Measurements from ENCODE around the gene SGCA.

The SGCA gene

GRCh38 chr17:50170662-50171370 lies 5.0 kb downstream of the SGCA start:
- FAIRE-seq (peak; percentile 80), DNase-seq (ENCODE audit: insufficient read length) (peak; percentile 63)
- TF ChIP-seq POLR2AphosphoS5 (IDR thresholded peaks at IDR 0.05; ENCODE audit: low read depth, low read length) (no peak), POLR2A (IDR thresholded peaks at IDR 0.05; ENCODE audit: low read depth, low read length) (no peak)

GRCh38 chr17:50171371-50172071 lies 5.7 kb downstream of the SGCA start:
- FAIRE-seq (no peak), DNase-seq (ENCODE audit: insufficient read length) (no peak)
- TF ChIP-seq POLR2AphosphoS5 (IDR thresholded peaks at IDR 0.05; ENCODE audit: low read depth, low read length) = no peak
- TF ChIP-seq TAF1 (IDR thresholded peaks at IDR 0.05; ENCODE audit: borderline replicate concordance, low read depth, low read length) = no peak
- TF ChIP-seq POLR2A (IDR thresholded peaks at IDR 0.05; ENCODE audit: low read depth, low read length) = no peak

GRCh38 chr17:50172130-50172529 lies 6.3 kb downstream of the SGCA start:
- FAIRE-seq (no peak), DNase-seq (ENCODE audit: insufficient read length) (no peak)
- TF ChIP-seq POLR2A (IDR thresholded peaks at IDR 0.05; ENCODE audit: low read depth, low read length) (no peak), POLR2AphosphoS5 (IDR thresholded peaks at IDR 0.05; ENCODE audit: low read depth, low read length) (no peak), TAF1 (IDR thresholded peaks at IDR 0.05; ENCODE audit: borderline replicate concordance, low read depth, low read length) (no peak)

DNA sequence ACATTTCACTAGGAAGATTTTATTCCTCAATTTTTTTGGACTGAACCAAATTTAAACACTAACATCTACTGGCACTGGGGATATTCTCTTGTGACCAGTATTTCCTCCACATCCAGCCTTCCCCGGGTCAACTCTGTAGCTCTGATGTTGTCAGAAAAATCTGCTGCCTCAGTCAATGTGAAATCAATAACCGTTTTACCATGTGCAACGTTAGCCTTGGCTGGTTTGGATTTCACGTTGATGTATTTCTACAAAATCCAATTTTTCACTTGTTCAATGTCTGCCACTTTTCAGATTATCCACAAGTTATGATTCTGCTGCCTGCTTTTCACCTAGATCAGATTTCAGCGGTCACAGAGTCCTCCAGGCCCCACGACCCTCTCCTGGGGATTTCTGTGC lies 7.1 kb downstream of the SGCA start:
- FAIRE-seq = no peak
- no peak for TF ChIP-seq POLR2A (IDR thresholded peaks at IDR 0.05; ENCODE audit: low read depth, low read length)
- no peak for TF ChIP-seq TAF1 (IDR thresholded peaks at IDR 0.05; ENCODE audit: borderline replicate concordance, low read depth, low read length)
- TF ChIP-seq POLR2AphosphoS5 (IDR thresholded peaks at IDR 0.05; ENCODE audit: low read depth, low read length) = no peak
- DNase-seq (ENCODE audit: insufficient read length) = no peak

DNA sequence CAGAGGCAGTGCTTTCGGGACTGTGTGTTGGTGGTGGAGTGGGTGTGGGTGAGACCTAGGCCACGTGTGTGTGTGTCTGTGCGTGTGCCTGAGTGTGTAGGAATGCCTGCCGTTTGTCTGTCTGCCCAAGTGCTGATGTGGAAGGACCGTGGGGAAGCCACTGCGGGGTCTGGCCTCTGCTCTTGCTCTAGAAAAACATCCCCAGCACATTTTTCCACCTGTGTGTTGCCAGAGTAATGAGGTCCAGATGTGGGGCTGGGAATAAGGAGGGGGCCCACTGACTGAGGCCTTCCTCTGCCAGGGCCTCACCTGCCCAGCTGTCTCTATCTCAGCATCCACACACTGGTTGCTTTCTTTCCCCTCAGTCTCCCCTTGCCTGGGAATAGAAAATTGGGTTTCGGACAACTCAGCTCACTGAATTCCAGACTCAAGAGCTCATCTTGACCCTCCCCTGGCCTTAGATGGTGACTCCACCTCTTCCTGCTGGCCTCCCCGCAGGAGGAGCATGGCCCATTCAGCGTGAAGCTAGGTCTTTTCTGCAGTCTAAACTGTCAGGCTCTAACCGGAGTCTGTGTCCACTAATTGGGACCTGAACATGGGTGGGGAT lies 7.6 kb downstream of the SGCA start:
- no peak for DNase-seq (ENCODE audit: insufficient read length)
- no peak for FAIRE-seq
- TF ChIP-seq POLR2A (IDR thresholded peaks at IDR 0.05; ENCODE audit: low read depth, low read length) = no peak
- TF ChIP-seq TAF1 (IDR thresholded peaks at IDR 0.05; ENCODE audit: borderline replicate concordance, low read depth, low read length) = no peak
- no peak for TF ChIP-seq POLR2AphosphoS5 (IDR thresholded peaks at IDR 0.05; ENCODE audit: low read depth, low read length)

GRCh38 chr17:50174444-50174843 lies 8.6 kb downstream of the SGCA start:
- FAIRE-seq = no peak
- TF ChIP-seq TAF1 (IDR thresholded peaks at IDR 0.05; ENCODE audit: borderline replicate concordance, low read depth, low read length) (no peak), POLR2AphosphoS5 (IDR thresholded peaks at IDR 0.05; ENCODE audit: low read depth, low read length) (no peak), POLR2A (IDR thresholded peaks at IDR 0.05; ENCODE audit: low read depth, low read length) (no peak)
- no peak for DNase-seq (ENCODE audit: insufficient read length)

DNA sequence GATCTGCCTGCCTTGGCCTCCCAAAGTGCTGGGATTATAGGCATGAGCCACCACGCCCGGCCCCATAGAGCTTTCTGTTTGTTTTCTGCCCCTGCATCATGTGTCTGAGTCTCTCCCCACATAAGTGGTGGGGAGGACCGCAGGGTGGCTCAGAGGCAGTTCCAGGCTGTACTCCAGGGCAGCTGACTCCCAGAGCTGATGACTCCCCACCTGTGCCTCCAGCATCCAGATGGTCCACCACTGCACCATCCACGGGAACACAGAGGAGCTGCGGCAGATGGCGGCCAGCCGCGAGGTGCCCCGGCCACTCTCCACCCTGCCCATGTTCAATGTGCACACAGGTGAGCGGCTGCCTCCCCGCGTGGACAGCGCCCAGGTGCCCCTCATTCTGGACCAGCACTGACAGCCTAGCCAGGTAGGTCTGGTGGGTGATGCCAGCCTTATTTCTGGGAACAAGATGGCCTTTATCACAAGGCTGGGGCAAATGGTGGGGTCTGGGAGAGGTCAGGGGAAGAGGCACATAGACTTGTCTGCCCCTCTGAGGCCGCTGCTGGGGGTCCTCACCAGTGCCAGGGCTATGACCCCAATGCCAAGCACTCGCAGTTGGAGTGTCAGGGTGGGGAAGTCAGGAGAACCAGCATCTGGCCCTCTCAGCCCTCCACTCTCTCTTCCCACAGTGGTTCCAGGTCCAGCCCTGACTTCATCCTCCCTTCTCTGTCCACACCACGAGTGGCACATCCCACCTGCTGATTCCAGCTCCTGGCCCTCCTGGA lies 9.4 kb downstream of the SGCA start:
- TF ChIP-seq POLR2AphosphoS5 (IDR thresholded peaks at IDR 0.05; ENCODE audit: low read depth, low read length) (no peak), TAF1 (IDR thresholded peaks at IDR 0.05; ENCODE audit: borderline replicate concordance, low read depth, low read length) (no peak), POLR2A (IDR thresholded peaks at IDR 0.05; ENCODE audit: low read depth, low read length) (no peak)
- DNase-seq (ENCODE audit: insufficient read length) = no peak
- no peak for FAIRE-seq

DNA sequence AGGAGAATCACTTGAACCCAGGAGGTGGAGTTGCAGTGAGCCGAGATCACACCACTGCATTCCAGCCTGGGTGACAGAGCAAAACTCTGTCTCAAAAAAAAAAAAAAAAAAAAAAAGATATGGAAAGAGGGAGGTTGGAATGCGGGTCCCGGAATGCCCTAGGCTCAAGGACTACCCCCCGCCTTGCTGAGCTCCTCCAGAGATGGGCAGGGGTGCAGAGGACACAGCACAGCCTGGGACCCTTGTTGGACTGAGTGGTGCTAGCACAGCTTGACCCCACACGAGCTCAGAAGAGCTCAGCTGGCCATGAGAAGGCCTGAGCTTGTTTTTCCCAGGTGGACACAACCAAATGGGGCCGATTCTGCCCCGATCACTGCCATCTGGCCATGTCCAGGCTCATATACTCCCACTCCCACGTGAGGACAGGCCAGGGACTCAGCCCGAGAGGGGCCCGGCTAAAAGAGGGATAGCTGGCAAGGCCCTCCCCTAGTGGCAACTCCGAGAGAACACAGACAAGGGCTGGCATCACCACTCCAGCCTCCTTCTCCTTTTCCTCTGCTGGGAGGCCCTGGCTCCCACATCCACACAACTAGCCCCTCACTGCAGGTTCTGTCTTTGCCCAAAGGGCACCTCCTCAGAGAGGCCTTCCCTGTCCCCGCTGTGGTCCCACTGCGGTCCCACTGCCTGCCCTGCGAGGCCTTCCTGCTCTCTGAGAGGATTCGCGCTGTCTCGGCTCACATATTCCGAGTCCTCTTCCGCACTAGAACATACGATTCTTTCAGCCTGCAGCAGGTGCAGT lies 11.0 kb downstream of the SGCA start:
- DNase-seq (ENCODE audit: insufficient read length) (no peak), FAIRE-seq (no peak)
- TF ChIP-seq POLR2AphosphoS5 (IDR thresholded peaks at IDR 0.05; ENCODE audit: low read depth, low read length) (no peak), TAF1 (IDR thresholded peaks at IDR 0.05; ENCODE audit: borderline replicate concordance, low read depth, low read length) (no peak), POLR2A (IDR thresholded peaks at IDR 0.05; ENCODE audit: low read depth, low read length) (no peak)

GRCh38 chr17:50177476-50177875 lies 11.7 kb downstream of the SGCA start:
- DNase-seq (ENCODE audit: insufficient read length) (no peak), FAIRE-seq (no peak)
- no peak for TF ChIP-seq POLR2AphosphoS5 (IDR thresholded peaks at IDR 0.05; ENCODE audit: low read depth, low read length)

- TF ChIP-seq POLR2AphosphoS5 (IDR thresholded peaks at IDR 0.05; ENCODE audit: low read depth, low read length) = no peak
- no peak for TF ChIP-seq POLR2A (IDR thresholded peaks at IDR 0.05; ENCODE audit: low read depth, low read length)
- no peak for TF ChIP-seq TAF1 (IDR thresholded peaks at IDR 0.05; ENCODE audit: borderline replicate concordance, low read depth, low read length)
- FAIRE-seq (peak; percentile 79), DNase-seq (ENCODE audit: insufficient read length) (peak; percentile 67)
These were observed 12.4 kb downstream of the SGCA start for GRCh38 chr17:50177983-50178834.
